ENCODE results near the gene KCNQ5.

KCNQ5 gene

DNA sequence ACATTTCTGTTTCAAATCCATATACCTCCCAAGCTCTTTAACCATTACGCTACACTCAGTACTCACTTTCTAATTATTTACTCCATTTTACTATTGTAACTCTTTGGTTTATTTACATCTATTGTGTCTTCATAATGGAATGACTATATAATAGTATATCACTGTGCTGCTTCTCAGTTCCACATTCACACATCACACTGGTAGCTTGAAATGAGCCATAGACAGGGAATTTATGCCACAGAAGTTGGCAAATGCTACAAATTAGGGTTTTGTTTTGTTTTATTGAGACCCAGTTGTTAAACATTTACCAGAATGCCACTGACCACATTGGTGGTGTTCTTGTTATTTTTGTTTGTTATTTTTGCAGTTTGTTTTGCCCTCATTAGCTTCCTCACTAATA is 213.9 kb downstream of the KCNQ5 start:
- no peak for DNase-seq (ENCODE audit: low read depth in 3 of 3, low spot score in 1 of 3)

DNA sequence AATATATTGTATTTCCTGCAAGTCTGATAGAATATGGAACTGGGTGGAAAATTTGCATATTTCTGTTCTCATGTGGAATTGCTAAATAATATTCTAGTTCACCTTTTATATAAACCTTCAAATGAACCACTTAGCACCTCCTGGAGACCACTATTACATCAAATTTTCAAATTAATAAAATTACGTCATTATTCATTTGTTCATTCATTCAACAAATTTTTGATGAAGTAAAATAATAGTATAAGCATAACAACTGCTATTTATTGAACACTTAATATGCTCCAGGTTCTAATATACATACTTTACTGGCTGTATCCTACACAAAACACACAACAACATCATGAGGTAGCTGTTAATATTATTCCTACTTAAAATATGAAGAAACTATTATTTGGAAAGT is 215.1 kb downstream of the KCNQ5 start:
- DNase-seq (ENCODE audit: low read depth in 3 of 3, low spot score in 1 of 3) = no peak

DNA sequence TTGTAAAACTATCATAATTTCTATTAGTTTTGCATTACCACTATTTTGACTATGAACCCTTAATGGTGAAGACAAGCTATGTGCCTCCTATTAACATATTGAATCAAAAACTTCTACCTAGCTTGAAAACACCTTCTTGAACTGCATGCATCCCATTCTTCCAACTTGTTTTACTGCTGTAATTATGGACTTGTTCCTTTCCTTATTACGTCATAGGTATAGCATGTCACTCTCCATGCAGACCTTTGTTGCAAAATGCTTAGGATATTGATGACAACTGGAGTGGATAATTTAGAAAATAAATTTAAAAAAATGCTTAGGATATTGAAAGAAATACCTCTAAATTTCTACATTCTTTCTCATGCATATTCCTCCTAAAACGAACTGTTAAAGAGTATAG is 219.3 kb downstream of the KCNQ5 start:
- no peak for DNase-seq (ENCODE audit: low read depth in 3 of 3, low spot score in 1 of 3)

DNA sequence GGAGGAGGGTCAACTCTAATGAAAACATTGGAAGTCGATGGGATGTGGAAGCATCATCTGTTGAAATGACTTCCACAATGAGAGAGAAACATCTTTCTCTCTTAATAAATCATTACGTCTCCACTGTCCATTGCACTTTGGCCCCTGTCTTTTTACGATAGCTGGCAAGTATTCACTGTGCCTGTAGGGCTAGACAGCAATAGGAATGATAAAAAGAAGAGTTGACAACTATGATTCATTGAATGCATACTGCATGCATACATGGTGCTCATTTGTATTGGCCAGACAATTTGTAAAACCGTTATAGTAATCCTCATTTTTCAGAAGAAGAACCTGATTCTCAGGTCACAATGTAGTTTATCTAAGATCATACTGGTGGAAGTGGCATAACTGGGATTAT is 220.3 kb downstream of the KCNQ5 start:
- DNase-seq (ENCODE audit: low read depth in 3 of 3, low spot score in 1 of 3) = no peak

DNA sequence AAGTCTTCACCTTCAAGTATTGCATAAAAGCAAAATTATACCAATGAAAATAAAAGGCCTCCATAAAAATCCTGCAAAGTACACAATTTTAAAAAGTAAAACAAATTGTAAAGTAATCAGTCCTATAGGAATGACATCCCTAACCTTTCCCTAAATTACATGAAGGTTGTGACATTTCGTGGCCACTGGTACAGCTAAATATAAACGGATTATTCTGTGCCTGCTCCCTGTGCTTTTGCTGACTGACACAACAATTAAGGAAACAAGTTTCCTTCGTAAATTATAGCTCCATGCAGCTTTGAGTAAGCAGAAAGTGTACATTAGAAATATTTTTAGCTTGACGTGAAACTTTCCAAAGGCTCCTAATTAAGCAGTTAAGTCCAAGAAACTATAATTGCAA is 222.8 kb downstream of the KCNQ5 start:
- no peak for DNase-seq (ENCODE audit: low read depth in 3 of 3, low spot score in 1 of 3)

DNA sequence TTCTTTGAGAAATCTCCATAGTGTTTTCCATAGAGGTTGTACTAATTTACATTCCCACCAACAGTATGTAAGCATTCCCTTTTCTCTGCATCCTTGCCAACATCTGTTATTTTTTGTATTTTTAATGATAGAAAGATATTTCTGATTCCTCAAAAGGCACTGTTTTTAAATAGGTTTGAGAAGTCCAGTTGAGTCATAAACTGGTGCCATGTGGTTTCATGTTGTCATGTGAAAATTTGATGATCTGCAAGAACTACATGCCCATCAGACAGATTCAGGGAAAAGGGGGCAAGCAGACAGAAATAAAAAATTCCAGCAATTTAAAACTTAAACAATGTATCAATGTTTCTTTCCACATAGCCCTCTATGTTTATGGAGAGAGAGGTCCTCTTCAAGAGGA is 227.5 kb downstream of the KCNQ5 start:
- DNase-seq (ENCODE audit: low read depth in 3 of 3, low spot score in 1 of 3) = no peak

DNA sequence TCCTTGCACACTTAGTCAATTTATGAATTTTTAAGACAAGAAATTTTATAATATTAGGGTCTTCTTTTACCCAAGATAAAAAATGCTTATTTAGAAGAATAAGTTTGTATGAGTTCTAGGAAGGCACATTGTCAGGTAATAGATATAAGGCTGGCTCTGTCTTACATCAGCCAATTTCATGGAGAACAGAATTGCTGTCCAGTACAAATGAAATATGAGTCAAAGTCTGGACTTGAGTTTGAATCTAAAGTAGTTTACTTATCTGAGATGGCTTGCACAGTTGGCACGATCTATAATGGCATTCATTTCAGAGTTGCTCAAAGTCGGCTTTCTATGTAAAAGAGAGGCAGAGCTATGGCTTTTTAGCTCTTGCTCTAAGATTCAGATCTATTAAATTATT is 228.2 kb downstream of the KCNQ5 start:
- DNase-seq (ENCODE audit: low read depth in 3 of 3, low spot score in 1 of 3) = no peak

DNA sequence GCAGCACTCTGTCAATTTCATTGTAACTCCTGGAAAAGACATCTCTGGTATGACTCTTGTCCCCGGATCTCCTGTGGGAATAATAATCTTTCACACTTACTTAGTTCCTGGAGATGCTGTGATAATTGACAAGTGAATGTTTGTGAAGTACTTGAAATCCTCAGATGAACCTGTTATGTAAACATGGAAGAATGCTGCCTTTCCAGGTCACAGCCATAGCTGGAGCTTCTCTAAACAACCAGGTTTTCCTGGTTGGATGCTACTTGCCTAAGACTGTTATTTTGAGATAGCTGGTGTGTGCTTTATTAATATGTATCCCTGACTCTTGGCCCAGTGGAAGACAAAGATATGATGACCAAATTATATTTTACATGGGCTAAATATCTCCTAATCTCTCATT is 228.6 kb downstream of the KCNQ5 start:
- DNase-seq (ENCODE audit: low read depth in 3 of 3, low spot score in 1 of 3) = no peak

DNA sequence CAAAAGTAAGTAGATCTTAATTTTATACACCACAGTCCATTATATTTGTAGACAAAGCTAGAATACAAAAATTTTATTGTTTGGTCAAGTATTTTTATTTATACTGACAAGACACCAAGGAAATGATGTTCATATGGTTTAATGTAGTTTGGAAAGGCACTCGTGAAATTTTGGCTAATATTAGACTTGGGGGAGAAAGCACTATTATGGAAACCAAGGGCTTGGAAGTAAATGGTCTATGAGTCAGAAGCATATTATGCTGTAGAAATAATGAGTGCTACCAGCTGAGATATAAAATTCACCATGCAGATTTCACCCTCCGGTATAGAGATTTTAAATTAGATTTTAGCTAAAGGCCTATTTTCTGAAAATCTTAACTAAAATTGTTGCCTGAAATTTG is 233.6 kb downstream of the KCNQ5 start:
- no peak for DNase-seq (ENCODE audit: low read depth in 3 of 3, low spot score in 1 of 3)

DNA sequence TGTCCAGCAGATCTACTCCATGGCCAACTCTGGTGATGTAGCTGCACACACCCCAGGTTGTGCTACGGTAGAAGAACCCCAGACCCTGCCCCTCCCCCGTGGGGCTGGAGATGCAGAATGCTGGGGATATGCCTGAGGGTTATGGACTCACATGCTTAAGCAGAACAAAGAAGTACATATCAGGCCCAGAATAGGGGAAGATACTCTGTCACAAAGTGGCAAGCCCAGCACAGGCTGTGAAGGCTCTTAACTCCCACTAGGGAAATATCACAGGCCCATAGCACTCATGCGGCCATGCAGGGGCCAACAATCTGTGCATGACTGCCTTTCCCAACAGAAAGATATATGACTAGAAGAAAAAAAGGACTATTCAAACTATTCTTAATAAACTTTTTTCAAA is 234.9 kb downstream of the KCNQ5 start:
- no peak for DNase-seq (ENCODE audit: low read depth in 3 of 3, low spot score in 1 of 3)

DNA sequence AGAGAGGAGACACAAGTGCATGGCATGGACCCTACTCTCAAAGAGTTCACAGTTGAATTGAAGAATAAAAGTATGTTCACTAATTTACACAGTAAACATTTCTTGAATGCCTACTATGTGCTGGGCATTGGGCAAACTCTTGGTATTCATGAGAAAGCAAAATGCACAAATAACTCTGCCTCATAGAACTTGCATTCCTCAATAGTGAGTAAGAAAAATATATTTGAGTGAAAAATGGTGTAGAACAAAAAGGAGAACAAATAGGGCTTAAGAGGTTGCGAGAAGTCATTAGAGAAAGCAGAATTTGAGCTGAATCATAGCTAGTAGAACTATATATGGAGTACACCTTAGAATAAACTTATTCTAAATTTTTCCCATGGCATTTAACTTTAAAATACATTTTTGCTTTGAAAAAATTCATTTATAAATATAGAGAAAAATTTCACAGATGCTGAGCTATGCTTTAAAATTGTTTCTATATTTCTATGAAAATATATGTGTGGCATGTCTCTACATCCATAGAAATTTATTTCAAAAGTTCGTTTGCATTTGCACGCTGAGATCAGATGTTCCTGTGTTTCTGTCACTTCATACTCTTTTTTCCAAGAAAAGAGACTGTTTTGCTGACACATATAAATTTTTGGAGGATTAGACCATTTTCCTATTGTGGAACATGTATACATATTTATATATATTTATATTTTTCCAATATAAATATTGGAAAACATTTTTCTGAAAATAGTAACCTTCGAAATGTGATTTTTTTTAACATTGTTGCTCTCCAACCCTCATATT is 236.1 kb downstream of the KCNQ5 start:
- no peak for DNase-seq (ENCODE audit: low read depth in 3 of 3, low spot score in 1 of 3)

DNA sequence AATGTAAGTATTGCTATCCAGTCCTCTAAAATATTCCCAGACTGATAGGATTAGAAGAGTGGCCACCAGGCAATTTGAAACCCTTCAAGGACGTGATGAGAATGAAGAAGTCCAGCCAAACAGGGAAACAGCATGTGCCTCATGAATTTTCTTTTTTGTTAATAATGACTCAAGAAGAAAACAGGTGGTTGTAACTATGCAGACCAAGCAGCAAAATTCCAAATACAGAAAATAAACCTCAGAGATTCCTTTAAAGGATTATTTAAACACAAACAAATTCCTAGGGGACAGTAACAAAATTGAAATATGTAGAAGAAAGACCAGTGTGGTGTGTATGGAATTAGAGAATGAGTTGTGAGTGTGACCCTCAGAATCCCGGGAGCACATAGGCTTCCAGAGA is 239.2 kb downstream of the KCNQ5 start:
- DNase-seq (ENCODE audit: low read depth in 3 of 3, low spot score in 1 of 3) = no peak

DNA sequence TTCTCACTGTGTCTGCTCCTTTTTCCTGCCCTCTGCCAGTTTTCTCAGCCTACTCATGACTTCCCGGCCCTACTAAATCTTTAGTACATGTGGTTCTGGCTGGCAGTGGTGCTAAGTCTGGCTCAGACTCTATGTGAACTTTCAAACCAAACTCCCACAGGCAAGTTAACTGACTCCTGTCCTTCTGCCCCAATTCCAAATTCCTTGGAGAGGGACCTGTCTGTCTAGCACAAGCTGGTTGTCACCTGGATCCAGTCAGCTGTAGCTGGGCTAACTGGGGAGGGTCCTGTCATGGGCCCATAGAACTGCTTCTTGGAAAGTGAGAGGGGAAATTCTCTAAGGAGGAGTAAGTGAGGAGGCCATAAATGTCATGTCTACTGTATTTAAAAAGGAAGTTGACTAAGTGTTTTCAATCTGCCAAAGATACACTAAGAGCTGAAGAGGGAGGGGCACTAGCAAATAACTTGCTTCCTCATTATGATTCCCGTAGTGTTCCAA is 240.1 kb downstream of the KCNQ5 start:
- DNase-seq (ENCODE audit: low read depth in 3 of 3, low spot score in 1 of 3) = no peak

DNA sequence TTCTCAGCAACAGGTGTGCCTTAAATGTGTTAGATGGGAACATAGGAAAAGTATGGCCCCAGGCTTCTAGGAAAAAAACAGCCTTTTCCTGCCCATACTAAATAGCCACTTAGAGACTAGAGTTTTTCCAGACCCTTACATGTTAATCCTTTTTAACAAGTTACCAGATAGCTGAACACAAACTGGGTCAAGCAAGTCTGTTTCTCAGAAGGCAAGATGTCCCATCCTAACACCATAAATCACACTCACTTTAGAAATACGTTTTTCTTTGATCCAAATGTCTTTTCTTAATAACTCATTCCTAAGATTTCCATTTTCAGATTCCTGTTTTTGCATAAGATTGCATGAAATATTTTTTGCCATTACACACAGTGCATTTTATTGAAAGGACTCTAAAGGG is 241.3 kb downstream of the KCNQ5 start:
- no peak for DNase-seq (ENCODE audit: low read depth in 3 of 3, low spot score in 1 of 3)

DNA sequence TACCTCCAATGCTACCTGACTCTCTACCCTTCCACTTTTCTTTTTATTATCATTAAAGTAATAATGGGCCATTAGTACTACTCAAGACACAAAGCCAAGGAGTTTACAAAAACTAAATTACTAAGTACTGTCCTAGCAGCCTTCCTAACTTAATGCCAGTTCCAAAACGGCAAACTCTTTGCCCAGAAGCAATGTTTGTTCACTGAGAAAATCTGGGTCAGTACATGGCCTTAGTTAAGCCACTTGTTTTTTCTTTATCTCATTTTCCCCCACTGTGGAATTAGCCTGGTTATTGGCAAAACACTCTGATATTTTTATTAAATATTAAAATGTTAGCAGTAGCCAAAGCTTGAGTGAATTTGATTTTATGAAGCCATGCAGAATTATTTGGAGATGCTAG is 242.4 kb downstream of the KCNQ5 start:
- DNase-seq (ENCODE audit: low read depth in 3 of 3, low spot score in 1 of 3) = no peak

DNA sequence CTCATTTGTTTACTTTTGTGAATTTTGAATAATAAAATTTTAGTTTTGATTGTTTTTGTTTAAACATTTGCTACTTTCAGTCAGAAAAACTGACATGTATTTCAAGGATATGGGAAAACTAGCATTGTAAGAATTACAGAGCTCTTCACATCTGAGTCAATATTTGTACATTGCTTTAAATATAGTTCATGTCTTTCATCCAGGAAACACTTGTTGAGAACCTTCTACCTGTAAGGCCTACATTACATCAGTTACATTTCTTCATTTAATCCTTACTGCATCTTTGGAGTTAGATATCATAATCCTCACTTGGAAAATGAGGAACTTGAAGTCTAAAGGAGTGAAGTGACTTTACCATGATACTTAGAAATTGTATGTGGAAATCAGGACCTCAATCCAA is 242.9 kb downstream of the KCNQ5 start:
- no peak for DNase-seq (ENCODE audit: low read depth in 3 of 3, low spot score in 1 of 3)

DNA sequence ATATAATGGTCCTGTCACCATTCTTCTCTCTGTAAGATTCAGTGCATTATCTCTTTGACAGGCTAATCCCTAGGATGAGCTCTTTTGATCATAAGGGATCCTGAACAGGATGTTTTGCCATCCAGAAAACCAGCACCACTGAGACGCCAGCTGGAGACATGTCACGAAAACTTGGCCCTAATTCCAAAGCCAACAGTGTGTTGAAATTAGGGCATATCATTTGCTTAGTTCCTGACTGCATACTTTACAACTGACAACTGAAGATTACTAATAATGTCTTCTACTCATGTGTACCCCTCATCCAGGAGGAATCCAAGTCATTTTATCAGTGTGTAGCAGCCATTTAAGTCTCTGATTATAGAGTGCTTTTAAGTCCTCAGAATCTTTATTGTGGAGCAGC is 243.6 kb downstream of the KCNQ5 start:
- DNase-seq (ENCODE audit: low read depth in 3 of 3, low spot score in 1 of 3) = no peak

DNA sequence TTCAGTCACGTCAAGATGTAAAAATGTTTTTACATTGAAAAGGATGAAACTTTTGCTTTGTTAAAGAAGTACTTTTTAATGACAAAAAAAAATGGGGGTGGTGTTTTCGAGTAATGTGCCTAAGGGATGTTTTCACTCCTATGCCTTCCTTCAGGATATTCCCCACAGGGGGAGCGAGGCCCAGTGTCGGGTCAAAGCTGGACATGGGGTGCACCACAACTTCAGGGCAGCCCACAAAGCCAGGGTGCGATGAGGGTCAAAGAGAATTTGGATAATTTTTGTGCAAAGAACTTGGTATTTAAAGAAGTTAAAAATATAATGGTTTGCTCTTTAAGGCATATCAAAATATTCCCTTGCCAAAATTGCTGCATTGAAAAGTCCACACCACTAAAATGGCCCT is 247.8 kb downstream of the KCNQ5 start:
- DNase-seq (ENCODE audit: low read depth in 3 of 3, low spot score in 1 of 3) = no peak

DNA sequence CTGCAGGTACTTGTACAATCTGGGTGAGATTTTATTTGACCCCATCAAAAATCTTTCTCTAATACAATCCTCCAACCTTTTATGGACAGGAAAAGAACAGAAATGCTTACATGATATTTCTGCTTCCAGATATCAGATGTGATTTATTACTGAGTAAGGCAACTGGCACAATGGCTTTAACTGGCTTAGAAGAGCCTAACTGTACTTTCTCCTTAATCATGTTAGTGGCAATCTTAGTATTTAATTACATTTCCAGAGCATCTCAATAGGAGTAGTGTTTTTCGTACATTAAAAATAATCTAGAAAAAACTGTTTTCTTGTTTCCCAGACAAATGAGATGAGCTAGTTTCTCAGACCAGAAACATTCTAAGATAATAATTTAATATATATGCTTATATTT is 251.6 kb downstream of the KCNQ5 start:
- DNase-seq (ENCODE audit: low read depth in 3 of 3, low spot score in 1 of 3) = no peak

DNA sequence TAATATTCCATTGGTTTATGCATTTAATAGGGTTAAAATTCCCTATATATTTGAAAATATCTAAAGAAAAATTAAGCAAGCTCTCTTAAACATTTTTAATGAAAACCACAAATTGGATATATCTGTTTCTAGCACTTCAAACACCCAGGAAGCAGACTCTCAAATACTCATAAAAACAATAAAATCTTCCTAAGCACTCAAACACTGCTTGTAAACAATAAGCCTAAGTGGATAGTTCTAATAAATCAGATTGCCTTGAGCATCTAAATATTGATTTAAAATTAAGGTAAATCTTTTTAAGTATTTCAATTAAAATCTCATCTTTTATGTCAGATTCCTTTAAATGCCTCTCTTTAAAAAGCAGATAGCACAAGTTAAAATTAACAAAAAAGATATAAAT is 254.4 kb downstream of the KCNQ5 start:
- no peak for DNase-seq (ENCODE audit: low read depth in 3 of 3, low spot score in 1 of 3)

DNA sequence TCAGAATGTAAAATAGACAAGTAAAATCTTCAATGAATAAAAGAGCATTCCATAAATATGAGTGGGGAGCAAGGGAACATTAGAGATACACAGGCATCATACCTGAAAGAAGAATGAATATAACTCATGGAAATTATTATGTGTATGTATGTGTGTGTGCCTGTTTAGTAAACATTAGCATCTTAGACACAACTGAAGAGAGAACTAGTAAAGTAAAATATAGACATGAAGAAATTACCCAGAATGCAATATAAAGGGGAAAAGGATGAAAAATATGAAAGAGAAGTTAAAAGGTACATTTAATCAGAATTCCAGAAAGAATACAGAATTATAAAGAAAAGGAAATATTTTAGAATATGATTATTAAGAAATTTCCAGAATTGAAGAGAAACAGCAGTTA is 264.3 kb downstream of the KCNQ5 start:
- no peak for DNase-seq (ENCODE audit: low read depth in 3 of 3, low spot score in 1 of 3)

DNA sequence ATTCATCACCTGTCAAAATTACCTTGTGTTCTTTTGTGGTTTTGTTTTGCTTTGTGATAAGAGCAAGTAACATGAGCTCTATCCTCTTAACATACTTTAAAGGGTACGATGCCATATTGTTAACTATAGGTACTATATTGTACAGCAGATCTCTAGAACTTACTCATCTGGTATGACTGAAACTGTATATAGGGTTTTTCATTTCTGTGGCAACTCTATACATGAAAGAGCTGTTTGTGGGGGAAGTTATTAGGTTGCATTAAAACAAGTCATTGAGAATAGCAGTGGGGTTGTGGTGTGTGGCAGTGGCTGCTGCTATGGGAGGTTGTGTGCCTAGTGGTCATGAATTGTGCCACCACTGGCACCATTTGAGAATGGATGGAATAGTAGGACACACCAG is 268.4 kb downstream of the KCNQ5 start:
- no peak for DNase-seq (ENCODE audit: low read depth in 3 of 3, low spot score in 1 of 3)

DNA sequence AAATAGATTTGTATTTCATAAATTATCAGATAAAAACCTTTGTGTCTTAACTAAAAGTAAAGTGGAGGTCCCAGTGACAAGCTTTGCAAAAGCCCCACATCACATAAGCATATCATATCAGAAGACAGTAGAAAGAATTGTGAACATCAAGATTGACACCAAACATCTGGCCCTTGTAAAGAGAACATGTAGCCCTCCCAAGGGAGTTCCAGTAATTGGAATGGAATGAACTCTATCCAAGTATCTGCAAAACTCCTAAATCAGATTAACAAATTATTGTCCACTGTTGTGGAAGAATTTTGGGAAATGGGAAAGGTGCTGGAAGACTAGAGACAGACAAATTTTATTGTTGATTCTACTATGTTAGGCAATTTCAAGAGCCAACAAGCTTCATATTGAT is 268.8 kb downstream of the KCNQ5 start:
- no peak for DNase-seq (ENCODE audit: low read depth in 3 of 3, low spot score in 1 of 3)
